Lung (tissue), 12 donors: ENCODE results near the gene KMT5C. TPM values are rescaled to one million over a fixed set of nuclear protein-coding genes. Genes with fewer than 3 reads are reported as not detected.

ENCODE experiments used
- ATAC-seq: fragments of 200-7000 bp; cut with Tn5 transposase; one replicate; pipeline ENCODE4 v1.9.1; 2020; ENCODE audit warnings: moderate number of reproducible peaks; ENCODE audit not compliant: insufficient read depth, low FRiP score
- DNase-seq, 3 donors: peaks; one replicate each; pipeline ENCODE4 v3.0.0-alpha.2; 2013 to 2017
- H3K27ac ChIP-seq, 2 donors: one replicate each; pipeline ENCODE4 v1.5.1; 2013; ENCODE audit warnings: mild to moderate bottlenecking in 2 of 2, moderate library complexity in 2 of 2, control low read depth in 1 of 2, inconsistent platforms in 1 of 2, low read depth in 1 of 2, low read length in 1 of 2
- H3K27me3 ChIP-seq, 3 donors: one replicate each; pipeline ENCODE4 v1.5.1; 2013; ENCODE audit warnings: low read length in 2 of 3; ENCODE audit not compliant: control insufficient read depth in 3 of 3, insufficient read depth in 3 of 3
- H3K36me3 ChIP-seq, 4 donors: one replicate each; pipeline ENCODE4 v1.5.1; 2013; ENCODE audit warnings: low read length in 4 of 4, mild to moderate bottlenecking in 1 of 4, moderate library complexity in 1 of 4; ENCODE audit not compliant: control insufficient read depth in 4 of 4, insufficient read depth in 4 of 4
- H3K4me1 ChIP-seq, 5 donors: one replicate each; pipeline ENCODE4 v1.5.1; 2013; ENCODE audit warnings: low read length in 5 of 5, mild to moderate bottlenecking in 2 of 5, moderate library complexity in 1 of 5; ENCODE audit not compliant: control insufficient read depth in 5 of 5, insufficient read depth in 5 of 5
- H3K4me3 ChIP-seq: one replicate; pipeline ENCODE4 v1.5.1; 2013; ENCODE audit warnings: mild to moderate bottlenecking, control low read depth, moderate library complexity
- H3K9ac ChIP-seq, 2 donors: one replicate each; pipeline ENCODE4 v1.5.1; 2013; ENCODE audit warnings: low read length in 2 of 2, control low read depth in 1 of 2; ENCODE audit not compliant: insufficient read depth in 1 of 2
- H3K9me3 ChIP-seq, 4 donors: one replicate each; pipeline ENCODE4 v1.5.1; 2013; ENCODE audit warnings: low read length in 3 of 4, mild to moderate bottlenecking in 1 of 4, moderate library complexity in 1 of 4; ENCODE audit not compliant: control insufficient read depth in 4 of 4, insufficient read depth in 3 of 4
- WGBS, 2 donors: extraction: QIAGEN DNeasy Blood & Tissue Kit; methylation state at CpG; one replicate each; pipeline ENCODE4 v1.1.7; 2013; 5-methylcytosine and 5-hydroxymethylcytosine counted together
- polyA plus RNA-seq, 2 donors: library from polyadenylated mRNA; stranded (reverse); fragments of 200-250 nt; gene quantifications; one replicate each; pipeline ENCODE4 v1.2.1, GENCODE V29; 2013
- total RNA-seq, 2 donors: library from RNA; depleted of rRNA in 1 of 2; stranded (reverse); fragments of >200 nt in 1 of 2; gene quantifications; one replicate each; pipeline ENCODE4 v1.2.1, GENCODE V29; 2014 to 2021
- TF ChIP-seq, protein P1 (sequence below): IDR thresholded peaks from 2 replicates; pipeline ENCODE4 v1.5.1; 2012; ENCODE audit warnings: mild to moderate bottlenecking; ENCODE audit errors: control extremely low read depth, extremely low read depth
- donor health status: control.
- donor health status: control.
- donor health status: Bipolar disorder and iron deficiency.
- donor health status: healthy.
- donor health status: DM: yes; HTN: yes; CAD: no.

The KMT5C gene
- total and polyA plus RNA-seq, 4 donors, result 6.7 to 16.5 (median 12.5) TPM

DNA sequence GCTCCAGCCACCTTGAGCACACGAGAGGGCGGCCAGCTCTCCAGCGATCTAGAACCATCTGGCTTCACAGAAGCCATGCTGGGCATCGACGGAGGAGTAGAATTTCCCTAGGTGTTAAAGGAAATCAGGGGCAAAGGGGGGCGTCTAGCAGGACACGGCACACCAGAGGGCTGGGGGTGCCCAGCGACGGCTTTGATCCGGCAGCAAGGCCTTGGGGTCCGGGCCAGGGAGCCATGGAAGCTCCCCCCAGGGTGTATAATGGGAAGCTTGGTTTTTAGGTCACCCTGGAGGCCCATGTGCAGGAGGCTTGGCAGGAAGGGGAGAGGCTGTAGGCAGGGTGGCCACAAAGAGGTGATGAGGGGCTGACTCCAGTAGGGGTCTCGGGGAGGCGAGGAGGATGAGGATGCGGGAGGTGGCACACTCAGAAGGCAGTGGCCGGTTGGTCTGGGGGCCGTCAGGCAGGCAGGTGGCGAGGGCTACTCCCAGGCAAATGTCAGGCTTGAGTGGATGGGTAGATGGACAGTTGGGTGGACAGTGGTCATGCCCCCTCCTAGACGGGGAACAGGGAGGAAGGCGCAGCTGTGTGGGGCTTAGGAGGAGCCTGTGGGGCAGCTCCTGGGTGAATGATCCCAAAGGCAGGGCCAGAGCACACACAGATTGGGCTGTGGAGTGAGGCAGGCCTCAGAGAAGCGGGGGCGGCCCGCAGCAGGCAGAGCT is 5.6 kb downstream of the KMT5C start:
- TF ChIP-seq, protein P1, sequence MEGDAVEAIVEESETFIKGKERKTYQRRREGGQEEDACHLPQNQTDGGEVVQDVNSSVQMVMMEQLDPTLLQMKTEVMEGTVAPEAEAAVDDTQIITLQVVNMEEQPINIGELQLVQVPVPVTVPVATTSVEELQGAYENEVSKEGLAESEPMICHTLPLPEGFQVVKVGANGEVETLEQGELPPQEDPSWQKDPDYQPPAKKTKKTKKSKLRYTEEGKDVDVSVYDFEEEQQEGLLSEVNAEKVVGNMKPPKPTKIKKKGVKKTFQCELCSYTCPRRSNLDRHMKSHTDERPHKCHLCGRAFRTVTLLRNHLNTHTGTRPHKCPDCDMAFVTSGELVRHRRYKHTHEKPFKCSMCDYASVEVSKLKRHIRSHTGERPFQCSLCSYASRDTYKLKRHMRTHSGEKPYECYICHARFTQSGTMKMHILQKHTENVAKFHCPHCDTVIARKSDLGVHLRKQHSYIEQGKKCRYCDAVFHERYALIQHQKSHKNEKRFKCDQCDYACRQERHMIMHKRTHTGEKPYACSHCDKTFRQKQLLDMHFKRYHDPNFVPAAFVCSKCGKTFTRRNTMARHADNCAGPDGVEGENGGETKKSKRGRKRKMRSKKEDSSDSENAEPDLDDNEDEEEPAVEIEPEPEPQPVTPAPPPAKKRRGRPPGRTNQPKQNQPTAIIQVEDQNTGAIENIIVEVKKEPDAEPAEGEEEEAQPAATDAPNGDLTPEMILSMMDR, result no peak
- peaks cover 4 to 25% (median 6%) of the 10 kb centered on the region in 5 donors for H3K4me1 ChIP-seq
- H3K27me3 ChIP-seq, result no peaks in the 10 kb centered on the region
- H3K9ac ChIP-seq, result no peak overlapping the region
- H3K9me3 ChIP-seq, result peaks cover 0 to 2% (median 0%) of the 10 kb centered on the region in 4 donors
- no peak overlapping the region for H3K4me3 ChIP-seq
- peaks cover 0 to 26% (median 6%) of the 10 kb centered on the region in 4 donors for H3K36me3 ChIP-seq
- no peak for ATAC-seq
- H3K27ac ChIP-seq, result no peak overlapping the region
- no peak for DNase-seq
- 92 to 96% methylated on average over 22 of the region's 22 CpGs for WGBS, 2 donors

DNA sequence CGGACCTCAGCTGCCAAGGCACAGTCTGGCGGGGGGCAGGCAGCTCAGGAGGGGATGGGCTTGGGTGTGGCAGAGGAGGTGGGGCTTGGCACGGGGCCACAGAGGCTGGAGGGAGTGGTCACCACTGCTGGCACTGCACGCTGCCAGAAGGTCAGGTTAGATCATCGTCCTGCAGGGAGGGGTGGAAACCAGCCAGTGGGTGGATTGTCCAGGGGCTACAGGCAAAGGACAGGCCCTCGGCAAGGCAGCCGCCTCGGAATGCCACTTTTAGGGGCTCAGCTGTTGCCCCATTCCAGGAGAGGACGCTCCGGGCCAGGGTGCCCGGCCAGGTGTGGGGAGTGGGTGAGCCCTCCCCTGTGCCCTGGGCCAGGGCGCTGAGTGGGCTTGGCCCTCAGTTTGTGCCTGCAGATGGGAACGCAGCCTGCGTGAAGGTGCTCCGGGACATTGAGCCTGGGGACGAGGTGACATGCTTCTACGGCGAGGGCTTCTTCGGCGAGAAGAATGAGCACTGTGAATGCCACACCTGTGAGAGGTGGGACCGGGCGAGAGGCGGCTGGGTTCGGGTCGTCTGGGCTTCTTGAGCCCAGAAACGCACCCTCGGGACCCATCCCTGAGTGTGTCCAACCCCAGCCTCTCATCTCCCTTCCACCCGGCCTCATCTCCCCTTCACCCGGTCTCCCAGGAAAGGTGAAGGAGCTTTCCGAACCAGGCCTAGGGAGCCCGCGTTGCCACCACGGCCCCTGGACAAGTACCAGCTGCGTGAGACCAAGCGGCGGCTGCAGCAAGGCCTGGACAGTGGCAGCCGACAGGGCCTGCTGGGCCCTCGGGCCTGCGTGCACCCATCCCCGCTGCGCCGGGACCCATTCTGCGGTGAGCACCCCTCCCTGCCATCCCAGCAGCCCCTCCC is 6.4 kb downstream of the KMT5C start:
- Histone ChIP-seq H3K9ac (no peak overlapping the region), H3K4me1 (peaks cover 0 to 19% (median 4%) of the 10 kb centered on the region in 5 donors), H3K4me3 (no peak overlapping the region), H3K9me3 (peaks cover 0 to 3% (median 0%) of the 10 kb centered on the region in 4 donors), H3K27me3 (no peaks in the 10 kb centered on the region), H3K27ac (no peak overlapping the region), H3K36me3 (peaks cover 0 to 26% (median 6%) of the 10 kb centered on the region in 4 donors)
- 87 to 94% methylated on average over 40 to 43 of the region's 43 CpGs for WGBS, 2 donors
- TF ChIP-seq, protein P1, result no peak
- ATAC-seq, result no peak
- peak in 2 of 3 donors; percentile 22 to 28 for DNase-seq

DNA sequence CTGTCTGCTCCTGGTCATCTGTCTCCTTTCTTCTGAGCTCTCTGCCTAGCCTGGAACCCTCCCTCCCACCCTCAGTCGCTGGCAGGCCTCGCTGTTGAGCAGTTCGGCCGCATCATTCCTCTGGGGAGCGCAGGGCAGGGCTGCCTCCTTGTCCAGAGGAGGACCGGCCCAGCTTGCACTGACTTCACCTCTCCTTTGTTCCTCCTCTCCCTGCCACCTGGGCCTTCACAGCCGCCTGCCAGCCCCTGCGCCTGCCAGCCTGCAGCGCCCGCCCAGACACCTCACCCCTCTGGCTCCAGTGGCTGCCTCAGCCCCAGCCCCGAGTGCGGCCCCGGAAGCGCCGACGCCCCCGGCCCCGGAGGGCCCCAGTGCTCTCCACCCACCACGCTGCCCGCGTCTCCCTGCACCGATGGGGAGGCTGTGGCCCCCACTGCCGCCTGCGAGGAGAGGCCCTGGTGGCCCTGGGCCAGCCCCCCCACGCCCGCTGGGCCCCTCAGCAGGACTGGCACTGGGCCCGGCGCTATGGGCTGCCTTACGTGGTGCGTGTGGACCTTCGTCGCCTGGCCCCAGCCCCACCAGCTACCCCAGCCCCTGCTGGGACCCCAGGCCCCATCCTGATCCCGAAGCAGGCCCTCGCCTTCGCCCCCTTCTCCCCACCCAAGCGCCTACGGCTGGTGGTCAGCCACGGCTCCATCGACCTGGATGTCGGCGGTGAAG is 7.2 kb downstream of the KMT5C start:
- no peak for DNase-seq
- 92 to 97% methylated on average over 29 to 41 of the region's 41 CpGs for WGBS, 2 donors
- no peak for ATAC-seq
- TF ChIP-seq, protein P1, result no peak
- H3K27me3 ChIP-seq, result peaks cover 0 to 5% (median 3%) of the 10 kb centered on the region in 3 donors
- no peak overlapping the region for H3K4me3 ChIP-seq
- H3K36me3 ChIP-seq, result peaks cover 0 to 26% (median 6%) of the 10 kb centered on the region in 4 donors
- no peak overlapping the region for H3K27ac ChIP-seq
- peaks cover 0 to 3% (median 0%) of the 10 kb centered on the region in 4 donors for H3K9me3 ChIP-seq
- no peak overlapping the region for H3K9ac ChIP-seq
- peaks cover 0 to 12% (median 0%) of the 10 kb centered on the region in 5 donors for H3K4me1 ChIP-seq
